Activated CD4-positive, alpha-beta T cell treated with anti-CD3 and anti-CD28 coated beads for 36 hours (primary cell): ENCODE results near the gene ZBTB43. TPM values are rescaled to one million over a fixed set of nuclear protein-coding genes. Genes with fewer than 3 reads are reported as not detected.

Source experiments
- ATAC-seq: fragments of 200-7000 bp; cut with Tn5 transposase; one replicate; pipeline ENCODE4 v1.10.0; 2021; ENCODE audit warnings: mild to moderate bottlenecking, moderate library complexity
- CTCF ChIA-PET: fragments of 350-600 bp; sonication (Branson Sonifier 250); formaldehyde crosslinking; loops from one replicate; lab custom pipeline; 2021; ENCODE audit warnings: antibody characterized with exemption; lab: Charles Lee
- POLR2A ChIA-PET: fragments of 350-600 bp; sonication (Branson Sonifier 250); formaldehyde crosslinking; loops from one replicate; lab custom pipeline; 2021; ENCODE audit warnings: antibody characterized with exemption, inconsistent platforms; lab: Charles Lee
- DNase-seq: peaks from one replicate; pipeline ENCODE4 v3.0.0-alpha.2; 2020
- H3K27ac Mint-ChIP-seq: one replicate; pipeline ENCODE4 v1.8.0; 2021; ENCODE audit warnings: mixed read lengths
- H3K27me3 Mint-ChIP-seq: one replicate; pipeline ENCODE4 v1.8.0; 2021; ENCODE audit warnings: mixed read lengths
- H3K36me3 Mint-ChIP-seq: one replicate; pipeline ENCODE4 v1.8.0; 2021; ENCODE audit warnings: low read depth, mixed read lengths
- H3K4me1 Mint-ChIP-seq: one replicate; pipeline ENCODE4 v1.8.0; 2021; ENCODE audit warnings: mixed read lengths
- H3K4me3 Mint-ChIP-seq: one replicate; pipeline ENCODE4 v1.8.0; 2021; ENCODE audit warnings: mild to moderate bottlenecking, moderate library complexity, mixed read lengths
- H3K9me3 Mint-ChIP-seq: one replicate; pipeline ENCODE4 v1.8.0; 2021; ENCODE audit warnings: low read depth, mixed read lengths
- intact Hi-C, 2 experiments: fragments of 100-400 bp; cut with DNase I in 1 of 2; cut with micrococcal nuclease in 1 of 2; formaldehyde crosslinking; loops; one replicate each; pipeline versions ENCODE4 v1.14.2 to v1.15.1; 2022 to 2024; cut with DNase I, micrococcal nuclease
- total RNA-seq, 2 experiments: library from RNA; stranded (reverse); gene quantifications; one replicate each; pipeline ENCODE4 v1.2.3, GENCODE V29; 2021

Gene ZBTB43
- total RNA-seq, 2 experiments from 2014 or later, result 19.3 to 23.0 TPM

DNA sequence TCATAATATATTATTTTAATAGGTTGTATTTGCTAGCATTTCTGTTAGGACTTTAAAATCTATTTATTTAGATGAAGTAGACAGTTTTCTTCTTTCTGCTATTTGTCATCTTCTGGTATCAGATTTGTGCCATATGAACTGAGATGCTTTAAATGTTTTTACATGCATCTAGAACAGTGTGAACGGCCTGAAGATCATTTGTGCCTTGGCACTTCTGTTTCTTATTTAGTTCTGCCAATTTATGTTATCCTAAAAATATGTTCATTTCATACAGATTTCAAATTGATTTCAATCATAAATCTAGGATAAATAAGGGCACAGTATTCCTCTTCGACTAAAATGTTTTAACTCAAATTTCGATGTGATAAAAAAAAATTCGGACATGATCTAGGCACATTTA lies 71.7 kb downstream of the ZBTB43 start:
- no peak for DNase-seq
- Mint-ChIP-seq H3K9me3 (no peaks in the 10 kb centered on the region), H3K4me3 (no peak overlapping the region), H3K27ac (no peak overlapping the region), H3K4me1 (peaks cover 26% of the 10 kb centered on the region), H3K36me3 (peaks cover 19% of the 10 kb centered on the region), H3K27me3 (no peaks in the 10 kb centered on the region)
- CTCF ChIA-PET, result no interaction called here
- intact Hi-C loops, result no loop called here
- POLR2A ChIA-PET, result no interaction called here
- no peak for ATAC-seq

DNA sequence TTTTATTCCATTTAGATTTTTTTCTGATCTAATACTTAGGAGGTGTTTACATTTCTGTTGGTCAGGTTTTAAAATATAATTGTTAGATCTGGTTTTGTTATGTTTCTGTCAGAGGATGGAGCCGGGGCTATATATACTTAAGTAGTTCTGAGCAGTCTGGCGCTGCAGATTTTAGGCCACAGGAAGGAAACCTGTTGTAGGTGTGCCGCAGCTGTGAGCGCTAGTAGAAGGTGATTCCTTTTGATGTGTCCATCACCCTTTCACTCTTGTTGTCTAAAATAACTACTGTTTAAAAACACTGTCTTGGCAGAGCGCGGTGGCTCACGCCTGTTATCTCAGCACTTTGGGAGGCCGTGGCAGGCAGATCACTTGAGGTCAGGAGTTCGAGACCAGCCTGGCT lies 72.6 kb downstream of the ZBTB43 start:
- Mint-ChIP-seq H3K27me3 (no peaks in the 10 kb centered on the region), H3K4me1 (peaks cover 24% of the 10 kb centered on the region), H3K4me3 (no peak overlapping the region), H3K27ac (no peak overlapping the region), H3K9me3 (no peaks in the 10 kb centered on the region), H3K36me3 (peaks cover 21% of the 10 kb centered on the region)
- ATAC-seq, result no peak
- intact Hi-C loops, result no loop called here
- DNase-seq, result no peak
- CTCF ChIA-PET, result no interaction called here
- POLR2A ChIA-PET, result no interaction called here

DNA sequence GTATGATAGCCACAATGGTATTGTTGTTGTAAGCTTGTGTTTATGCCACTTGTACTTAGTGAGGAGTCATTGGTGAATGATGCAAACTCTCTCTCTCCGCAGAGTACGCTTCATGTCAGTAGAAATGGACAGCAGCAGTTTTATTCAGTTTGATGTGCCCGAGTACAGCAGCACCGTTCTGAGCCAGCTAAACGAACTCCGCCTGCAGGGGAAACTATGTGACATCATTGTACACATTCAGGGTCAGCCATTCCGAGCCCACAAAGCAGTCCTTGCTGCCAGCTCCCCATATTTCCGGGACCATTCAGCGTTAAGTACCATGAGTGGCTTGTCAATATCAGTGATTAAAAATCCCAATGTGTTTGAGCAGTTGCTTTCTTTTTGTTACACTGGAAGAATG lies 74.4 kb downstream of the ZBTB43 start:
- POLR2A ChIA-PET, result no interaction called here
- DNase-seq, result no peak
- CTCF ChIA-PET, result no interaction called here
- H3K4me3 Mint-ChIP-seq, result no peak overlapping the region
- H3K4me1 Mint-ChIP-seq, result peaks cover 18% of the 10 kb centered on the region
- no peaks in the 10 kb centered on the region for H3K27me3 Mint-ChIP-seq
- ATAC-seq, result no peak
- no peak overlapping the region for H3K27ac Mint-ChIP-seq
- no peaks in the 10 kb centered on the region for H3K9me3 Mint-ChIP-seq
- intact Hi-C loops, result no loop called here
- H3K36me3 Mint-ChIP-seq, result peaks cover 21% of the 10 kb centered on the region

DNA sequence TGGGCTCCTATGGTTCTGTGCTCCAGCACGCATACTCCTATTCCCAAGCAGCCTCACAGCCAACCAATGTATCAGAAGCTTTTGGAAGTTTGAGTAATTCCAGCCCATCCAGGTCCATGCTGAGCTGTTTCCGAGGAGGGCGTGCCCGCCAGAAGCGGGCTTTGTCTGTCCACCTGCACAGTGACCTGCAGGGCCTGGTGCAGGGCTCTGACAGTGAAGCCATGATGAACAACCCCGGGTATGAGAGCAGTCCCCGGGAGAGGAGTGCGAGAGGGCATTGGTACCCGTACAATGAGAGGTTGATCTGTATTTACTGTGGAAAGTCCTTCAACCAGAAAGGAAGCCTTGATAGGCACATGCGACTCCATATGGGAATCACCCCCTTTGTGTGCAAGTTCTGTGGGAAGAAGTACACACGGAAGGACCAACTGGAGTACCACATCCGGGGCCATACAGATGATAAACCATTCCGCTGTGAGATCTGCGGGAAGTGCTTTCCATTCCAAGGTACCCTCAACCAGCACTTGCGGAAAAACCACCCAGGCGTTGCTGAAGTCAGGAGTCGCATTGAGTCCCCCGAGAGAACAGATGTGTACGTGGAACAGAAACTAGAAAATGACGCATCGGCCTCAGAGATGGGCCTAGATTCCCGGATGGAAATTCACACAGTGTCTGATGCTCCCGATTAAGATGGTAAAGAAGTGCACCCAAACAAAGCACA lies 75.5 kb downstream of the ZBTB43 start:
- no peaks in the 10 kb centered on the region for H3K27me3 Mint-ChIP-seq
- intact Hi-C loops, result no loop called here
- ChIA-PET CTCF (no interaction called here), POLR2A (no interaction called here)
- ATAC-seq (no peak), DNase-seq (no peak)
- H3K4me1 Mint-ChIP-seq, result peaks cover 18% of the 10 kb centered on the region
- peaks cover 21% of the 10 kb centered on the region for H3K36me3 Mint-ChIP-seq
- no peaks in the 10 kb centered on the region for H3K9me3 Mint-ChIP-seq
- no peak overlapping the region for H3K4me3 Mint-ChIP-seq
- no peak overlapping the region for H3K27ac Mint-ChIP-seq

- no peaks in the 10 kb centered on the region for H3K27me3 Mint-ChIP-seq
- intact Hi-C loops, result no loop called here
- no peak overlapping the region for H3K4me3 Mint-ChIP-seq
- no peak for ATAC-seq
- no peak overlapping the region for H3K27ac Mint-ChIP-seq
- peaks cover 15% of the 10 kb centered on the region for H3K4me1 Mint-ChIP-seq
- no peaks in the 10 kb centered on the region for H3K9me3 Mint-ChIP-seq
- H3K36me3 Mint-ChIP-seq, result peaks cover 21% of the 10 kb centered on the region
- POLR2A ChIA-PET, result no interaction called here
- no peak for DNase-seq
- CTCF ChIA-PET, result no interaction called here
Measured at GRCh38 chr9:126880947-126881332, 76.1 kb downstream of the ZBTB43 start.

DNA sequence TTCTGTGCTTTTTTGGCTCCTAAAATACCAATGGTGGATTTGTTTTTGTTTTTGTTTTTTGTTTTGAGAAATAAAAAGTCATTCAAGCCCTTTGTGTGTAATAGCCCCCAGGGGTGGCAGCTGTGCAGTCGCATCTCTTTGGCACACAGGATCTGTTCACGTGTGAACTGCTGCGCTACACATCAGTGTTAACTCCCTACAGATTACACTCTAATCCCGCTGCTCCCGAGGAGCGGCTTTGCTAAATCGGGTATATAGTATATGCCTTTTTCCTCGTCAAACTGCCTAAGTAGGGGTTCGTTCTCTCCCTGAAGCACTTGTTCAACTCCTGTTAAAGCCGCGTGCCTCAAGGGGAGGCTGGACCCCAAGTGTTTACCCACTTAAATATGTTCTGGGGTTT lies 77.9 kb downstream of the ZBTB43 start:
- H3K36me3 Mint-ChIP-seq, result peaks cover 21% of the 10 kb centered on the region
- ATAC-seq (no peak), DNase-seq (no peak)
- H3K4me3 Mint-ChIP-seq, result no peak overlapping the region
- no peaks in the 10 kb centered on the region for H3K9me3 Mint-ChIP-seq
- H3K27ac Mint-ChIP-seq, result no peak overlapping the region
- no peaks in the 10 kb centered on the region for H3K27me3 Mint-ChIP-seq
- H3K4me1 Mint-ChIP-seq, result no peaks in the 10 kb centered on the region
- intact Hi-C loops, result no loop called here
- ChIA-PET CTCF (no interaction called here), POLR2A (no interaction called here)

DNA sequence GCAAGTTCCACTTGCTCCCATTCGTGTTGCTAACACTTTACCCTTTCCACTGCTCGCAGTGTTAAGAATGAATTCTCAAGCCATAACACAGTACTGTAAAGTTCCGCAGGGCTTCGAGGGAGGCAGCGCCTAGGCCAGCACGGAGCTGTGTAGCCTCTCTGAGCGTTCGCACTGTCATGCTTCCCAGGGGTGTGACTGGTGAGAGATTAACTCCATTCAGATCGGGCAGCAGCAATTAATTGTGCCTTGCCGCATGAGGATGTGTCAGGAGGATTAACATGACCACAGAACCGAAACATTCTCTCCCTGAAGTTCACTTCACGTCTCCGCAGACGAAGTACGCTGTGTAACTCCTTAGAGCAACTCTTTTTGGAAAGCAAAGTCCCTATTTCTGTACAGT lies 78.8 kb downstream of the ZBTB43 start:
- ChIA-PET POLR2A (no interaction called here), CTCF (no interaction called here)
- H3K27me3 Mint-ChIP-seq, result no peaks in the 10 kb centered on the region
- H3K9me3 Mint-ChIP-seq, result no peaks in the 10 kb centered on the region
- H3K27ac Mint-ChIP-seq, result no peak overlapping the region
- no peak overlapping the region for H3K4me3 Mint-ChIP-seq
- peaks cover 21% of the 10 kb centered on the region for H3K36me3 Mint-ChIP-seq
- ATAC-seq, result no peak
- DNase-seq, result no peak
- no peaks in the 10 kb centered on the region for H3K4me1 Mint-ChIP-seq
- intact Hi-C loops, result no loop called here

GRCh38 chr9:126885131-126885641 lies 80.3 kb downstream of the ZBTB43 start:
- H3K4me1 Mint-ChIP-seq, result no peaks in the 10 kb centered on the region
- H3K4me3 Mint-ChIP-seq, result no peak overlapping the region
- ATAC-seq, result no peak
- POLR2A ChIA-PET, result no interaction called here
- H3K36me3 Mint-ChIP-seq, result peaks cover 11% of the 10 kb centered on the region
- no peaks in the 10 kb centered on the region for H3K9me3 Mint-ChIP-seq
- no peak for DNase-seq
- CTCF ChIA-PET, result no interaction called here
- H3K27me3 Mint-ChIP-seq, result no peaks in the 10 kb centered on the region
- intact Hi-C loops, result no loop called here
- no peak overlapping the region for H3K27ac Mint-ChIP-seq

GRCh38 chr9:126886034-126886822 lies 81.4 kb downstream of the ZBTB43 start:
- ATAC-seq (no peak), DNase-seq (no peak)
- CTCF ChIA-PET, result no interaction called here
- Mint-ChIP-seq H3K4me3 (no peak overlapping the region), H3K4me1 (no peaks in the 10 kb centered on the region), H3K27ac (no peak overlapping the region), H3K9me3 (no peaks in the 10 kb centered on the region), H3K36me3 (peaks cover 2% of the 10 kb centered on the region), H3K27me3 (no peaks in the 10 kb centered on the region)
- intact Hi-C loops, result no loop called here
- POLR2A ChIA-PET, result interaction anchor here (0.5 kb wide), 1 partner anchor 375 kb away, joined by 4 read pairs; no protein-coding TSS in a partner anchor

GRCh38 chr9:126886897-126887296 lies 82.1 kb downstream of the ZBTB43 start:
- POLR2A ChIA-PET, result no interaction called here
- ATAC-seq (no peak), DNase-seq (no peak)
- intact Hi-C loops, result no loop called here
- Mint-ChIP-seq H3K4me3 (no peak overlapping the region), H3K36me3 (no peaks in the 10 kb centered on the region), H3K9me3 (no peaks in the 10 kb centered on the region), H3K4me1 (no peaks in the 10 kb centered on the region), H3K27me3 (no peaks in the 10 kb centered on the region), H3K27ac (no peak overlapping the region)
- CTCF ChIA-PET, result no interaction called here
